GM12872 (cell line): ENCODE results near the gene ANO10.

ENCODE experiments used
- TF ChIP-seq, protein P1 (sequence below): IDR thresholded peaks from 3 replicates; pipeline ENCODE4 v1.5.1; 2011; ENCODE audit warnings: low read depth, mild to moderate bottlenecking, low read length, moderate library complexity; ENCODE audit not compliant: insufficient read depth

The ANO10 gene

DNA sequence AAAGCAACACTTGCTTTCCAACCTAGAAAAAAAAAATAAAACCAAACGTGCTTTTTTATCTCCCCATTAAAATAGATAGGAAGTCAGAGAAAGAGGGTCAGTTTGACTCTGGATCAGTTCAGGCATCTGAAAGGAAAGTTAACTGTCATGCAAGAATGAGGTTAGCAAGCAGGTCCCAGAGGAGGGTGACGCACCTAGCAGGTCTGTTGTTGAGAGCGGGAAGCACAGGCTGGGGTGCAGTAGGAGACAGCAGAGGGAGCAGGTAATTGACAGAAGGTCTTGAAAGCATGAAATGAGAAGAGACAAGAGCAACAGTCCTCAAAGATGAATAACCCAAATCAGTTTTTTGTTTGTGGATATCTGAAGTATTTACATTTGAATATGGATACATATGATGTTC lies 82.5 kb downstream of the ANO10 start:
- TF ChIP-seq, protein P1, sequence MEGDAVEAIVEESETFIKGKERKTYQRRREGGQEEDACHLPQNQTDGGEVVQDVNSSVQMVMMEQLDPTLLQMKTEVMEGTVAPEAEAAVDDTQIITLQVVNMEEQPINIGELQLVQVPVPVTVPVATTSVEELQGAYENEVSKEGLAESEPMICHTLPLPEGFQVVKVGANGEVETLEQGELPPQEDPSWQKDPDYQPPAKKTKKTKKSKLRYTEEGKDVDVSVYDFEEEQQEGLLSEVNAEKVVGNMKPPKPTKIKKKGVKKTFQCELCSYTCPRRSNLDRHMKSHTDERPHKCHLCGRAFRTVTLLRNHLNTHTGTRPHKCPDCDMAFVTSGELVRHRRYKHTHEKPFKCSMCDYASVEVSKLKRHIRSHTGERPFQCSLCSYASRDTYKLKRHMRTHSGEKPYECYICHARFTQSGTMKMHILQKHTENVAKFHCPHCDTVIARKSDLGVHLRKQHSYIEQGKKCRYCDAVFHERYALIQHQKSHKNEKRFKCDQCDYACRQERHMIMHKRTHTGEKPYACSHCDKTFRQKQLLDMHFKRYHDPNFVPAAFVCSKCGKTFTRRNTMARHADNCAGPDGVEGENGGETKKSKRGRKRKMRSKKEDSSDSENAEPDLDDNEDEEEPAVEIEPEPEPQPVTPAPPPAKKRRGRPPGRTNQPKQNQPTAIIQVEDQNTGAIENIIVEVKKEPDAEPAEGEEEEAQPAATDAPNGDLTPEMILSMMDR: no peak

DNA sequence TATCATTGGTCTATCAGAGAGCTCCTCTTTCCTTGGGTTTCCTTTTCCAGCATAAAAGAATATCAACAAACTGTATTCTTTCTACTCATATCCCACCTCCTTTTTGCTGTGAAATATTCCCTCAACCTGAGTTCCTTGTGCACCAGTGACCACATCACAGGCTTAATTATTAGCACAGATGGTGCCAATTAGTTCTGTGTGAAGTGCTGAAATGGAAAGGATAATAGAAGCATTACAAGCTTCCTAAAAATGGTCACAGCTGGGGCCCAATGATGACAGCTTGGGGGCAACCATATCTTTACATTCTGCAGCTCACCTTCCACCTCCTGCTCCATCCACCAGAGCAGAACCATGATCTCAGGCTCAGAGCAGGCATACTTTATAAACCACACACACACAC lies 84.6 kb downstream of the ANO10 start:
- TF ChIP-seq, protein P1: no peak

DNA sequence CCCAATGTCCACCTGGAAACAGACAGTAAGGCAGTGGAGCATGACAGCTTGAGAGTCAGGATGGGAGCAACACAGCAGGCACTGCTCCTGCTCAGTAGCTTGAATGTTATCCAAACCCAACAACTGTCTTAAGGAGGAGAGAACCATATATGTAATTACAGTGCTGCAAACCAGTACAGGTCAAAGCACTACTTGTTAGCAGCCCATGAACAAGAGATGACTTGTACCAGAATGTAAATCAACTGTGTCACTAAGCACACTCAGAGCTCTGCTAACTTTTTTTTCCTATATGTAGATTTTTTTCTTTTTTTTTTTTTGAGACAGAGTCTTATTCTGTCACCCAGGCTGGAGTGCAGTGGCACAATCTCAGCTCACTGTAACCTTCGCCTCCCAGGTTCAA lies 87.1 kb downstream of the ANO10 start:
- TF ChIP-seq, protein P1: no peak

DNA sequence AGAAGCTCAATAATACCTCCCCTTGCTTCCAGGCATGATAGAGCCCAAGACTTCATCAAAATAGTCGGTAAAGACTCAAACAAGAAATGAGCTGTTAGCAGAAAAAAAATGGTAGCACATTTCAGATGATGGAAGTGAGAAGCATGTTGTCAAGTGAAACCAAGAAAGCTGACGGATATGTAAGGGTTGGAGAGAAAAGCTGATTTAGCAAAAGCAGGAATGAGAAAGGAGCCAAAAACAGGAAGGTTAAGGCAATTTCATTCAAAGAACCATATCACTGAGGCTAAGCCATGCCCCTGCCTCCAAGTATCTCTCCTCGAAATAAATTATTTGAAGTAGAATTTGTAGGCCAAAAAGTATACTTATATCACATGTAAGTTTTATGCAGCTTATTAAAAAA lies 88.8 kb downstream of the ANO10 start:
- TF ChIP-seq, protein P1: no peak

DNA sequence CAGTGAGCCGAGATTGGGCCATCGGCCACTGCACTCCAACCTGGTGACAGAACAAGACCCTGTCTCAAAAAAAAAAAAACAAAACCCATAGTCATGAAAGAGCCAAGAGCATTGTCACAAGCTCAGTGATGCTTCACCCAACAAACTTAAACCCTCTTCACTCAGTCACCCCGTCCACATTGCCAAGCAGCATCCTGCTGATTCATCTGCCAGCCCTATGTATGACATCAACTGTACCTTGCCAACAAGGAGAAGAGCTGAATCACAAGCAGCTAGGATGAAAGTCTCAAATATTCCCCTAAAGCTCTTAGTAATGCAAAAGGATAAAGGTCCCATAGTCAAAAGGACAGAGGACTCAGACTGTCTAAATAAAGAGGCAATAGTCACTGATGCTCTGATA lies 90.0 kb downstream of the ANO10 start:
- TF ChIP-seq, protein P1: no peak

DNA sequence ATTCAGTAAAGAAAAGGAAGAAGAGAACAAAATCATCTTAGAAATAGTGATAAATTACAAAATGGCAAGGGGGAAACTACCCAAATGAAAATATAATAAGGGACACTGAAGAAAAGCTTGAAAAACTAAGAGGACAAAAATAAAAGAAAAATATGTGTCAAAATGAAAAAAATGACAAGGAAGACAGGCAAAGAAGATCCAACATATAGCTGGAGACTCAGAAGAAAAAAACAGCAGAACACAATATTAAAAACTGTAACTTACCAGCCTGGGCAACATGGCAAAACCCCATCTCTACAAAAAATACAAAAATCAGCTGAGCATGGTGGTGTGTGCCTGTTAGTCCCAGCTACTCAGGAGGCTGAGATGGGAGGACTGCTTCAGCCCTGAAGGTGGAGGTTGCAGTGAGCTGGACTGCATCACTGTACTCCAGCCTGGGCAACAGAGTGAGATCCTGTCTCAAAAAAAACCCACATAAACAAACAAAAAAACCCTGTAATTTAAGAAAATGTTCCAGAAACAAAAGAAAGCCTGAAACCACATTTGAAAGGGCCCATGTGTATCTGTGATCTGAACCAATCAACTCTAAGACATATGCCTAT lies 93.2 kb downstream of the ANO10 start:
- TF ChIP-seq, protein P1: no peak

DNA sequence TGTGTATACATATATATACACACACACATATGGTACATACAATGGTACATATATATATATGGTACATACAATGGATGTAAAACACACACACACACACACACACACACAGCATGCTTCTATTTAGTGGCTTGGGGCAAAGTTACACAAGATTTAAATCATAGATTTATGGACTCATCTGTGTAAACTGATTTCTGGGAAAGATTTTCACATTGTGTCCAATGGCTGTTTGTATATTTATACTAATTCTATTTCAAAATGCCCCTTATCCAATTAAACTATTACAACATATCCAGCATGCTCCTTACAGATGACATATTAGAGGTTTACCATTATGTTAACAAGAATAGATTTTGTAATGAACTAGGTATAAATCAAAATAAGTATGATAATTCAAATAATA lies 94.9 kb downstream of the ANO10 start:
- TF ChIP-seq, protein P1: no peak

DNA sequence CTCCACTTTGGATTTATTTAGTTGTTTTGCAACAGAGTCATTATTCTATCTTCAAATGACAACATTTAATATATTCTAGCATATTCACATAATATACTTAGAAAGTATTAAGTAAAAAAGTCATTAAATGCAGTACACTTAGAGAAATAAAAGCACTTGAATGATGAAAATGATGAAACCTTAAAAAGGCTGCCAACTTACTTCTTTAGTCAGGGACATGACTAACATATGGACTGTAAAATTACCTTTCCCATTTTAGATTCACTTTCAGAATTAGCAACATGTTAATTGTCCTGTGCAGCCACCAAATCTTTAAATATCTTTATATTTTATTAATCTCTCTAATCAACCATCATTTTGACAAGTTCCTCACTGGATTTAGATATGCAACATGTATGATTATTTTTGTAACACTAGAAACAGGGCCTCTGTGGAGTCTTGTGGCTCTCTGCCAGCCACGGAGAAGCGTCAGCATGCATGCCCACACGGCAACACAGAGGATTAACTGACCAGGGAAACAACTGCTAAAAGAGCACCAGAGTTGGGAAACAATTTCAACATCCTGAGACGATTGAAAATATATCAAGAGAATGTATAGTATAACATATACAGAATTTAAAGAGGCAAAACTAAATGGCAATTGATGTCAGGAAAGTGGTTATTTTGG lies 95.7 kb downstream of the ANO10 start:
- TF ChIP-seq, protein P1: no peak
